Measurements from ENCODE around the gene VAMP1. TPM values are rescaled to one million over a fixed set of nuclear protein-coding genes. Genes with fewer than 3 reads are reported as not detected.

VAMP1 gene
- total and polyA plus RNA-seq, 9 of the 15 experiments (the other 6 are each of a cell fraction or from before 2014, with no cell fraction given) = 0.76 to 13.2 (median 4.2) TPM

DNA sequence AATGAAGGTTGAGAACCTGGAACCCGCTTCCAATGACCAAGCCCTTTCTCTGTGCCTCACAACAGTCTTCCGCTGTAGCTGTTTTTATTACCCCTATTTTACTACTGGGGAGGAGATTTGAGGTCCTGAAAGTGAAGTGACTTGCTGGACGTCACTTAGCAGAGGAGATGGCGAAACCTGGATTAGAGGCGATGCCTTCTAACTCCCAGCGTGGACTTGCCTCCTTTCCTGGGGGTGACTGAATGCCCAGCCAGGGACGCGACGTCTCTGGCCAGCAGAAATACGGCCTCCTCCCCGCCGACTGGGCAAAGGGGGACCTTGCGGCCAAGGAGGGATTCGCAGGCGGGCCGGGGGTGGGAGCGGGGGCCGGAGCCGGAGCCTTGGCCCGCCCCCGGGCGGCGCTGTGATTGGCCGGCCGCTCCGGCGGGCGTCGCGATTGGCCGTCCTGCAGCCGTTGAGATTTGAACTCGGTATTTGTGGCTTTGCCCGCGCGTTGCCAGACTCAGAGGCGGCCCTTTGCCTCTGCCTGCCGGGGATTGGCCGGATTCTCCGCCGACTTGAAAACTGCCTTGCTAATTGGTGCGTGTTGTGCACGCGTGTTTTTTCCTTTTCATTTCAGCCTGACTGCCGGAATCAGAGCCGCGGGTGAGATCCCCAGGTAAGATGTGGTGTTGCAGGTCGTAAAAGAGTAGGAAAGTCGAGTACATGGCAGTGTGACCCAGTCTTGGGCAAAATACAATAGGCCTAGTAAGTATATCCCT is 23.2 kb upstream of the VAMP1 start, which contains the start of gene NCAPD2 (continued):
- TF ChIP-seq, protein P1, sequence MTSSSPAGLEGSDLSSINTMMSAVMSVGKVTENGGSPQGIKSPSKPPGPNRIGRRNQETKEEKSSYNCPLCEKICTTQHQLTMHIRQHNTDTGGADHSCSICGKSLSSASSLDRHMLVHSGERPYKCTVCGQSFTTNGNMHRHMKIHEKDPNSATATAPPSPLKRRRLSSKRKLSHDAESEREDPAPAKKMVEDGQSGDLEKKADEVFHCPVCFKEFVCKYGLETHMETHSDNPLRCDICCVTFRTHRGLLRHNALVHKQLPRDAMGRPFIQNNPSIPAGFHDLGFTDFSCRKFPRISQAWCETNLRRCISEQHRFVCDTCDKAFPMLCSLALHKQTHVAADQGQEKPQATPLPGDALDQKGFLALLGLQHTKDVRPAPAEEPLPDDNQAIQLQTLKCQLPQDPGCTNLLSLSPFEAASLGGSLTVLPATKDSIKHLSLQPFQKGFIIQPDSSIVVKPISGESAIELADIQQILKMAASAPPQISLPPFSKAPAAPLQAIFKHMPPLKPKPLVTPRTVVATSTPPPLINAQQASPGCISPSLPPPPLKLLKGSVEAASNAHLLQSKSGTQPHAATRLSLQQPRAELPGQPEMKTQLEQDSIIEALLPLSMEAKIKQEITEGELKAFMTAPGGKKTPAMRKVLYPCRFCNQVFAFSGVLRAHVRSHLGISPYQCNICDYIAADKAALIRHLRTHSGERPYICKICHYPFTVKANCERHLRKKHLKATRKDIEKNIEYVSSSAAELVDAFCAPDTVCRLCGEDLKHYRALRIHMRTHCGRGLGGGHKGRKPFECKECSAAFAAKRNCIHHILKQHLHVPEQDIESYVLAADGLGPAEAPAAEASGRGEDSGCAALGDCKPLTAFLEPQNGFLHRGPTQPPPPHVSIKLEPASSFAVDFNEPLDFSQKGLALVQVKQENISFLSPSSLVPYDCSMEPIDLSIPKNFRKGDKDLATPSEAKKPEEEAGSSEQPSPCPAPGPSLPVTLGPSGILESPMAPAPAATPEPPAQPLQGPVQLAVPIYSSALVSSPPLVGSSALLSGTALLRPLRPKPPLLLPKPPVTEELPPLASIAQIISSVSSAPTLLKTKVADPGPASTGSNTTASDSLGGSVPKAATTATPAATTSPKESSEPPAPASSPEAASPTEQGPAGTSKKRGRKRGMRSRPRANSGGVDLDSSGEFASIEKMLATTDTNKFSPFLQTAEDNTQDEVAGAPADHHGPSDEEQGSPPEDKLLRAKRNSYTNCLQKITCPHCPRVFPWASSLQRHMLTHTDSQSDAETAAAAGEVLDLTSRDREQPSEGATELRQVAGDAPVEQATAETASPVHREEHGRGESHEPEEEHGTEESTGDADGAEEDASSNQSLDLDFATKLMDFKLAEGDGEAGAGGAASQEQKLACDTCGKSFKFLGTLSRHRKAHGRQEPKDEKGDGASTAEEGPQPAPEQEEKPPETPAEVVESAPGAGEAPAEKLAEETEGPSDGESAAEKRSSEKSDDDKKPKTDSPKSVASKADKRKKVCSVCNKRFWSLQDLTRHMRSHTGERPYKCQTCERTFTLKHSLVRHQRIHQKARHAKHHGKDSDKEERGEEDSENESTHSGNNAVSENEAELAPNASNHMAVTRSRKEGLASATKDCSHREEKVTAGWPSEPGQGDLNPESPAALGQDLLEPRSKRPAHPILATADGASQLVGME (CRISPR knock-in tag; IDR thresholded peaks at IDR 0.05) = peak; percentile 64; the same call in 1 of the 2 replicates
- no peak for TF ChIP-seq SAFB2 (IDR thresholded peaks at IDR 0.05; ENCODE audit: borderline replicate concordance, low read depth, low read length, severe bottlenecking)
- peak; percentile 91 for TF ChIP-seq GABPA (tag; conservative IDR thresholded peaks at IDR 0.05; ENCODE audit: low read depth)
- no peak for TF ChIP-seq SMC3 (conservative IDR thresholded peaks at IDR 0.05; ENCODE audit: insufficient read depth, low read depth, low read length)
- TF ChIP-seq, protein P2, sequence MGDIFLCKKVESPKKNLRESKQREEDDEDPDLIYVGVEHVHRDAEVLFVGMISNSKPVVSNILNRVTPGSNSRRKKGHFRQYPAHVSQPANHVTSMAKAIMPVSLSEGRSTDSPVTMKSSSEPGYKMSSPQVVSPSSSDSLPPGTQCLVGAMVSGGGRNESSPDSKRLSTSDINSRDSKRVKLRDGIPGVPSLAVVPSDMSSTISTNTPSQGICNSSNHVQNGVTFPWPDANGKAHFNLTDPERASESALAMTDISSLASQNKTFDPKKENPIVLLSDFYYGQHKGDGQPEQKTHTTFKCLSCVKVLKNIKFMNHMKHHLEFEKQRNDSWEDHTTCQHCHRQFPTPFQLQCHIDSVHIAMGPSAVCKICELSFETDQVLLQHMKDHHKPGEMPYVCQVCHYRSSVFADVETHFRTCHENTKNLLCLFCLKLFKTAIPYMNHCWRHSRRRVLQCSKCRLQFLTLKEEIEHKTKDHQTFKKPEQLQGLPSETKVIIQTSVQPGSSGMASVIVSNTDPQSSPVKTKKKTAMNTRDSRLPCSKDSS (IDR thresholded peaks at IDR 0.05; ENCODE audit: low read depth, partially characterized antibody) = no peak
- peak; percentile 77 for TF ChIP-seq L3MBTL2 (IDR thresholded peaks at IDR 0.05)
- no peak for TF ChIP-seq TEAD1 (CRISPR knock-in tag; IDR thresholded peaks at IDR 0.05)
- TF ChIP-seq ZNF140 (CRISPR knock-in tag; IDR thresholded peaks at IDR 0.05) = no peak
- no peak for TF ChIP-seq IFI16 (CRISPR knock-in tag; IDR thresholded peaks at IDR 0.05)
- TF ChIP-seq, protein P3, sequence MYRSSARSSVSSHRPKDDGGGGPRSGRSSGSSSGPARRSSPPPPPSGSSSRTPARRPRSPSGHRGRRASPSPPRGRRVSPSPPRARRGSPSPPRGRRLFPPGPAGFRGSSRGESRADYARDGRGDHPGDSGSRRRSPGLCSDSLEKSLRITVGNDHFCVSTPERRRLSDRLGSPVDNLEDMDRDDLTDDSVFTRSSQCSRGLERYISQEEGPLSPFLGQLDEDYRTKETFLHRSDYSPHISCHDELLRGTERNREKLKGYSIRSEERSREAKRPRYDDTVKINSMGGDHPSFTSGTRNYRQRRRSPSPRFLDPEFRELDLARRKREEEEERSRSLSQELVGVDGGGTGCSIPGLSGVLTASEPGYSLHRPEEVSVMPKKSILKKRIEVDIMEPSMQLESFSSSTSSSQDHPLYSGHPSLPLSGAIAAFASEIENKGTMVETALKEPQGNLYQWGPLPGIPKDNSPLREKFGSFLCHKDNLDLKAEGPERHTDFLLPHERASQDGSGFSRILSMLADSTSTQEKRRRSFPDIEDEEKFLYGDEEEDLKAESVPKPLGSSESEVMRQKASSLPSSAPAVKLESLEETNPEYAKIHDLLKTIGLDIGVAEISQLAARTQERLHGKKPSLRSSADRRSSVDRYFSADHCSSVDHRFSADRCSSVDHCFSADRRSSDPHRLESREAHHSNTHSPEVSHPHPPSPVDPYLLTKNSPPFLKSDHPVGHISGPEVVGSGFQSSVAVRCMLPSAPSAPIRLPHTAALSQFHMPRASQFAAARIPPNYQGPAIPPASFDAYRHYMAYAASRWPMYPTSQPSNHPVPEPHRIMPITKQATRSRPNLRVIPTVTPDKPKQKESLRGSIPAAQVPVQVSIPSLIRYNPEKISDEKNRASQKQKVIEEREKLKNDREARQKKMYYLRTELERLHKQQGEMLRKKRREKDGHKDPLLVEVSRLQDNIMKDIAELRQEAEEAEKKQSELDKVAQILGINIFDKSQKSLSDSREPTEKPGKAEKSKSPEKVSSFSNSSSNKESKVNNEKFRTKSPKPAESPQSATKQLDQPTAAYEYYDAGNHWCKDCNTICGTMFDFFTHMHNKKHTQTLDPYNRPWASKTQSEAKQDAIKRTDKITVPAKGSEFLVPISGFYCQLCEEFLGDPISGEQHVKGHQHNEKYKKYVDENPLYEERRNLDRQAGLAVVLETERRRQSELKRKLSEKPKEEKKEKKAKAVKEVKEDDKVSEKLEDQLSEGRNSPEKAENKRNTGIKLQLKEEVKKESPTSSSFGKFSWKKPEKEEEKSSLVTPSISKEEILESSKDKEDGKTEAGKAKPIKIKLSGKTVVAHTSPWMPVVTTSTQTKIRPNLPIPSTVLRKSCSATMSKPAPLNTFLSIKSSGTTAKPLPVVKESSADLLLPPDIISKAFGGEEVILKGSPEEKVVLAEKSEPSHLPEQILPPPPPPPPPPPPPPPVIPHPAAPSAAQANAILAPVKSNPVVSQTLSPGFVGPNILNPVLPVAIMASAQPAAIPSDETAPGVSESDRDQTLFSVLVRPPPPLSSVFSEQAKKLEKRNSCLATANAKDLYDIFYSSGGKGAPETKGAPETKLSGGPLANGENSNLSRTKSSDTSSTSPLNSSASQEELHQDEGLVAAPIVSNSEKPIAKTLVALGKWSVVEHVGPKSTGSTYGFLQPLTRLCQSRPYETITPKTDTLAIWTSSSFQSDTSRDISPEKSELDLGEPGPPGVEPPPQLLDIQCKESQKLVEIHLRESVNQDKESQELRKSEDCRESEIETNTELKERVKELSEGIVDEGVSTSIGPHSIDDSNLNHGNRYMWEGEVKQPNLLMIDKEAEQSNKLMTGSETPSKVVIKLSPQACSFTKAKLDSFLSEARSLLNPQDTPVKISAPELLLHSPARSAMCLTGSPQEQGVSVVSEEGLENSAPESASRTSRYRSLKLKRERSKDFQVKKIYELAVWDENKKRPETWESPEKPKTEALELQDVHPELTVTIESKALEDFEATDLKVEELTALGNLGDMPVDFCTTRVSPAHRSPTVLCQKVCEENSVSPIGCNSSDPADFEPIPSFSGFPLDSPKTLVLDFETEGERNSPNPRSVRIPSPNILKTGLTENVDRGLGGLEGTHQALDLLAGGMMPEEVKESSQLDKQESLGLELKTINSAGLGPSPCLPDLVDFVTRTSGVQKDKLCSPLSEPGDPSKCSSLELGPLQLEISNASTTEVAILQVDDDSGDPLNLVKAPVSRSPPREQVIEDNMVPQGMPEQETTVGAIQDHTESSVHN (IDR thresholded peaks at IDR 0.05; ENCODE audit: borderline replicate concordance in 1 of 2, low read depth in 1 of 2) = no peak
